B cell (primary cell): ENCODE results near the gene CACNA2D3. TPM values are rescaled to one million over a fixed set of nuclear protein-coding genes. Genes with fewer than 3 reads are reported as not detected.

Source experiments
- ATAC-seq: fragments of 200-7000 bp; cut with Tn5 transposase; one replicate; pipeline ENCODE4 v1.10.0; 2021; ENCODE audit warnings: low read depth, mild to moderate bottlenecking, moderate number of reproducible peaks, moderate library complexity
- CTCF ChIA-PET: fragments of 350-600 bp; sonication (Branson Sonifier 250); formaldehyde crosslinking; loops from one replicate; lab custom pipeline; 2021; ENCODE audit warnings: antibody characterized with exemption, inconsistent platforms; lab: Charles Lee
- POLR2A ChIA-PET: fragments of 350-600 bp; sonication (Branson Sonifier 250); formaldehyde crosslinking; loops from one replicate; lab custom pipeline; 2021; ENCODE audit warnings: antibody characterized with exemption; lab: Charles Lee
- DNase-seq: peaks from one replicate; pipeline ENCODE4 v3.0.0; 2013
- H2AFZ ChIP-seq: 2 replicates; pipeline ENCODE4 v1.6.1; 2012; ENCODE audit warnings: mild to moderate bottlenecking, low read depth, low read length; ENCODE audit not compliant: insufficient read depth, poor library complexity, severe bottlenecking
- H3K27ac ChIP-seq, 2 donors: 1 replicate in 1 of 2; 2 replicates in 1 of 2; pipeline ENCODE4 v1.5.1; 2012 to 2013; ENCODE audit warnings: low read length in 2 of 2, mild to moderate bottlenecking in 2 of 2, moderate library complexity in 1 of 2
- H3K27me3 ChIP-seq, 4 experiments: fragments of 200-600 bp in 1 of 4; sonication (generic) in 1 of 4; replicated peaks in 1 of 4; 1 replicate in 2 of 4; 2 replicates in 2 of 4; pipeline versions ENCODE4 v1.6.1 to v1.7.0; 2013 to 2016; ENCODE audit warnings: low read length in 3 of 4, mild to moderate bottlenecking in 2 of 4, mixed read lengths in 1 of 4, moderate library complexity in 1 of 4; ENCODE audit not compliant: insufficient read depth in 4 of 4, control insufficient read depth in 3 of 4; ENCODE audit errors: control extremely low read depth in 1 of 4
- H3K36me3 ChIP-seq, 2 experiments: replicated peaks in 1 of 2; 1 replicate in 1 of 2; 2 replicates in 1 of 2; pipeline versions ENCODE4 v1.6.1 to v1.7.1; 2013; ENCODE audit warnings: low read length in 1 of 2; ENCODE audit not compliant: insufficient read depth in 2 of 2, control insufficient read depth in 1 of 2; ENCODE audit errors: control extremely low read depth in 1 of 2, extremely low read depth in 1 of 2
- H3K4me1 ChIP-seq, 2 donors: fragments of 200-600 bp in 1 of 2; sonication (generic) in 1 of 2; 1 replicate in 1 of 2; 2 replicates in 1 of 2; pipeline versions ENCODE4 v1.5.1 to v1.6.1; 2013 to 2017; ENCODE audit warnings: low read length in 2 of 2; ENCODE audit not compliant: control insufficient read depth in 2 of 2, insufficient read depth in 2 of 2
- H3K4me2 ChIP-seq: replicated peaks from 2 replicates; pipeline ENCODE3; 2012; ENCODE audit warnings: mild to moderate bottlenecking, low read depth, low read length; ENCODE audit not compliant: poor library complexity, severe bottlenecking
- H3K4me3 ChIP-seq, 5 experiments: fragments of 200-600 bp in 1 of 5; sonication (generic) in 1 of 5; 1 replicate in 3 of 5; 2 replicates in 2 of 5; pipeline versions ENCODE4 v1.5.1 to v1.7.0; 2011 to 2016; ENCODE audit warnings: low read length in 4 of 5, mild to moderate bottlenecking in 4 of 5, low read depth in 2 of 5, control low read depth in 1 of 5, moderate library complexity in 1 of 5; ENCODE audit not compliant: insufficient read depth in 1 of 5; ENCODE audit errors: control extremely low read depth in 1 of 5, extremely low read depth in 1 of 5
- H3K79me2 ChIP-seq: fragments of 200-600 bp; sonication (generic); one replicate; pipeline ENCODE4 v1.6.0; 2016; ENCODE audit warnings: low read length; ENCODE audit not compliant: control insufficient read depth, insufficient read depth
- H3K9ac ChIP-seq: fragments of 200-600 bp; sonication (generic); 2 replicates; pipeline ENCODE4 v1.6.1; 2017; ENCODE audit warnings: mild to moderate bottlenecking, low read length, moderate library complexity
- H3K9me3 ChIP-seq, 3 donors: one replicate each; pipeline versions ENCODE4 v1.6.1 to v1.7.1; 2013; ENCODE audit warnings: low read length in 2 of 3; ENCODE audit not compliant: control insufficient read depth in 2 of 3, insufficient read depth in 1 of 3; ENCODE audit errors: control extremely low read depth in 1 of 3
- H4K20me1 ChIP-seq: 2 replicates; pipeline ENCODE4 v1.6.0; 2012; ENCODE audit warnings: mild to moderate bottlenecking, low read length; ENCODE audit not compliant: insufficient read depth, control insufficient read depth, poor library complexity, severe bottlenecking
- H3K27ac Mint-ChIP-seq: one replicate; pipeline ENCODE4 v1.8.0; 2021; ENCODE audit warnings: mixed read lengths
- H3K27me3 Mint-ChIP-seq: one replicate; pipeline ENCODE4 v1.8.0; 2021; ENCODE audit warnings: mixed read lengths
- H3K4me1 Mint-ChIP-seq: one replicate; pipeline ENCODE4 v1.8.0; 2021; ENCODE audit warnings: mixed read lengths
- H3K4me3 Mint-ChIP-seq: one replicate; pipeline ENCODE4 v1.8.0; 2021; ENCODE audit warnings: mixed read lengths
- H3K9me3 Mint-ChIP-seq: one replicate; pipeline ENCODE4 v1.8.0; 2022; ENCODE audit warnings: mixed read lengths; ENCODE audit not compliant: insufficient read depth
- EZH2 ChIP-seq: IDR thresholded peaks from 2 replicates; pipeline ENCODE4 v1.6.1; 2012; ENCODE audit warnings: borderline replicate concordance, low read depth, mild to moderate bottlenecking, moderate library complexity, low read length; ENCODE audit not compliant: insufficient read depth, poor library complexity, severe bottlenecking
- WGBS: methylation state at CpG from one replicate; pipeline ENCODE4 v1.1.5; 2013; ENCODE audit warnings: missing lambda C conversion rate; ENCODE audit not compliant: insufficient coverage; 5-methylcytosine and 5-hydroxymethylcytosine counted together
- intact Hi-C: fragments of 100-400 bp; cut with micrococcal nuclease; formaldehyde crosslinking; loops from one replicate; pipeline ENCODE4 v1.10.0; 2022
- polyA plus RNA-seq: library from polyadenylated mRNA; depleted of rRNA; stranded (reverse); fragments of >200 nt; gene quantifications from 2 replicates; pipeline ENCODE4 v1.2.3, GENCODE V29; 2012
- total RNA-seq, 2 donors: library from RNA; stranded (reverse); fragments of 120-200 nt in 1 of 2; gene quantifications; 1 replicate in 1 of 2; 2 replicates in 1 of 2; pipeline versions ENCODE4 v1.2.3 to v1.2.4, GENCODE V29; 2013 to 2022
- TF ChIP-seq, protein P1 (sequence below): fragments of 200-600 bp; IDR thresholded peaks from one replicate; pipeline ENCODE4 v1.8.0; 2022; ENCODE audit warnings: antibody characterized with exemption, mild to moderate bottlenecking

CACNA2D3 gene
- total and polyA plus RNA-seq, 2 donors (not counting 1 experiment from before 2014, with no cell fraction given): not detected

DNA sequence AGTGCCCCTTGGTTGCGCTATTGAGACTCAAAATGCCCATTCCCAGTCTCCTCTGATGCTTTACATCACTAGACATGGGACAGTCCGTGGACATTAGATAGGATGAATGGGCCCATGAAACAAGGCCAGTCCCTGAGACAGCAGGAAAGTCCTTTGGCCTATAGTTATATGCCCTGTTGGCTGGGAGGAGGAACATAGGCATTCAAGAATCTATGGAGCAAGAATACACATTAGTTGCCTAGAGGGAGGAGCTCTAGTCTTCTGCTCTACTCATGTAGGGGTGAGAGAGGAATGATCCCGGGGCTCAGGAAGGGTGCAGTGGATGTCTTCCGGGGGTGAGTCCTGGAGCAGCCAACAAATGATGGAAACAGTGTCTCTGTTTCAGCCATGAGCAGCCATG is 863.5 kb downstream of the CACNA2D3 start:
- TF ChIP-seq, protein P1, sequence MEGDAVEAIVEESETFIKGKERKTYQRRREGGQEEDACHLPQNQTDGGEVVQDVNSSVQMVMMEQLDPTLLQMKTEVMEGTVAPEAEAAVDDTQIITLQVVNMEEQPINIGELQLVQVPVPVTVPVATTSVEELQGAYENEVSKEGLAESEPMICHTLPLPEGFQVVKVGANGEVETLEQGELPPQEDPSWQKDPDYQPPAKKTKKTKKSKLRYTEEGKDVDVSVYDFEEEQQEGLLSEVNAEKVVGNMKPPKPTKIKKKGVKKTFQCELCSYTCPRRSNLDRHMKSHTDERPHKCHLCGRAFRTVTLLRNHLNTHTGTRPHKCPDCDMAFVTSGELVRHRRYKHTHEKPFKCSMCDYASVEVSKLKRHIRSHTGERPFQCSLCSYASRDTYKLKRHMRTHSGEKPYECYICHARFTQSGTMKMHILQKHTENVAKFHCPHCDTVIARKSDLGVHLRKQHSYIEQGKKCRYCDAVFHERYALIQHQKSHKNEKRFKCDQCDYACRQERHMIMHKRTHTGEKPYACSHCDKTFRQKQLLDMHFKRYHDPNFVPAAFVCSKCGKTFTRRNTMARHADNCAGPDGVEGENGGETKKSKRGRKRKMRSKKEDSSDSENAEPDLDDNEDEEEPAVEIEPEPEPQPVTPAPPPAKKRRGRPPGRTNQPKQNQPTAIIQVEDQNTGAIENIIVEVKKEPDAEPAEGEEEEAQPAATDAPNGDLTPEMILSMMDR: no peak
- no peak for TF ChIP-seq EZH2
- H3K9me3 ChIP-seq: peaks cover 0 to 5% (median 0%) of the 10 kb centered on the region in 3 donors
- H3K27ac Mint-ChIP-seq: no peak overlapping the region
- intact Hi-C loops: no loop called here
- no peak overlapping the region for H3K4me3 ChIP-seq
- DNase-seq (no peak), ATAC-seq (no peak)
- H3K9ac ChIP-seq: no peak overlapping the region
- no peaks in the 10 kb centered on the region for H3K4me1 ChIP-seq
- no peaks in the 10 kb centered on the region for H4K20me1 ChIP-seq
- CTCF ChIA-PET: no interaction called here
- H2AFZ ChIP-seq: no peak overlapping the region
- H3K9me3 Mint-ChIP-seq: no peaks in the 10 kb centered on the region
- no peaks in the 10 kb centered on the region for H3K27me3 Mint-ChIP-seq
- no peak overlapping the region for H3K27ac ChIP-seq
- no peak overlapping the region for H3K4me3 Mint-ChIP-seq
- H3K4me2 ChIP-seq: no peak overlapping the region
- 100% methylated on average over 2 of the region's 4 CpGs for WGBS
- H3K36me3 ChIP-seq: no peaks in the 10 kb centered on the region
- POLR2A ChIA-PET: no interaction called here
- H3K79me2 ChIP-seq: no peaks in the 10 kb centered on the region
- no peaks in the 10 kb centered on the region for H3K4me1 Mint-ChIP-seq
- H3K27me3 ChIP-seq: no peaks in the 10 kb centered on the region

DNA sequence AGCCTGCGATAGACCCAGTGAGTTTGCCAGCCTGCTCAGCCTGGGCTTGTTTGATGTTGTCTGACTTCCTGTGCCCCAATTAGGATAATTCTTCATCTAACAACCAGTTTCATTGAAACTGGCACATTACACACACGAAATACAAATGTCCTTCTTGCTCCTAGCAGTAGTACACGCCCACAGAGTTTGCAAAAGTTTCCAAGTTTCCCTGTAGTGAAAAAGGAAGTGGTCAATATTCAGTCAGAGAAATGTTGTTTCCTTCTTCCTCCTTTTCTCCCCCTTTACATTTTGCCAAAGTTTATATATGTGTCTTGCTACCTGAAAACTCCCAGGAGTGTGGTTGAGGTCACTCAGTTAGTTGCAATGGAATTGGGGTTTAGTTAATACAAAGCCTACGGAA is 863.9 kb downstream of the CACNA2D3 start:
- Mint-ChIP-seq H3K9me3 (no peaks in the 10 kb centered on the region), H3K4me3 (no peak overlapping the region), H3K27ac (no peak overlapping the region), H3K4me1 (no peaks in the 10 kb centered on the region), H3K27me3 (no peaks in the 10 kb centered on the region)
- ChIA-PET POLR2A (no interaction called here), CTCF (no interaction called here)
- Histone ChIP-seq H3K9me3 (peaks cover 0 to 5% (median 0%) of the 10 kb centered on the region in 3 donors), H3K9ac (no peak overlapping the region), H3K4me2 (no peak overlapping the region), H4K20me1 (no peaks in the 10 kb centered on the region), H3K4me1 (no peaks in the 10 kb centered on the region), H2AFZ (no peak overlapping the region), H3K4me3 (no peak overlapping the region), H3K36me3 (no peaks in the 10 kb centered on the region), H3K27me3 (no peaks in the 10 kb centered on the region), H3K27ac (no peak overlapping the region), H3K79me2 (no peaks in the 10 kb centered on the region)
- no peak for TF ChIP-seq EZH2
- TF ChIP-seq, protein P1: no peak
- 100% methylated on average over 1 of the region's 4 CpGs for WGBS
- DNase-seq: no peak
- intact Hi-C loops: no loop called here
- no peak for ATAC-seq
